WTC11 (cell line): Measurements from ENCODE around the gene OGG1.

ENCODE experiments used
- CTCF ChIP-seq: fragments of 200-600 bp; IDR thresholded peaks from 2 replicates; pipeline ENCODE4 v1.8.0; 2022; ENCODE audit warnings: antibody characterized with exemption
- ZNF423 ChIP-seq: fragments of 250-450 bp; sonication (Bioruptor Pico); IDR thresholded peaks from 2 replicates; pipeline ENCODE4 v2.1.2; 2022; ENCODE audit warnings: mild to moderate bottlenecking, moderate library complexity
- TF ChIP-seq, protein P1 (sequence below): sonication (generic); formaldehyde crosslinking; IDR thresholded peaks from 2 replicates; pipeline ENCODE4 v1.8.0; 2023; ENCODE audit warnings: missing genetic modification reagents
- TF ChIP-seq, protein P2 (sequence below): sonication (generic); formaldehyde crosslinking; IDR thresholded peaks from 2 replicates; pipeline ENCODE4 v1.8.1; 2023; ENCODE audit warnings: mild to moderate bottlenecking, moderate library complexity, missing genetic modification reagents

- TF ChIP-seq, protein P1, sequence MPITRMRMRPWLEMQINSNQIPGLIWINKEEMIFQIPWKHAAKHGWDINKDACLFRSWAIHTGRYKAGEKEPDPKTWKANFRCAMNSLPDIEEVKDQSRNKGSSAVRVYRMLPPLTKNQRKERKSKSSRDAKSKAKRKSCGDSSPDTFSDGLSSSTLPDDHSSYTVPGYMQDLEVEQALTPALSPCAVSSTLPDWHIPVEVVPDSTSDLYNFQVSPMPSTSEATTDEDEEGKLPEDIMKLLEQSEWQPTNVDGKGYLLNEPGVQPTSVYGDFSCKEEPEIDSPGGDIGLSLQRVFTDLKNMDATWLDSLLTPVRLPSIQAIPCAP (CRISPR knock-in tag): no peak
- TF ChIP-seq ZNF423 (CRISPR knock-in tag): no peak
- TF ChIP-seq CTCF: no peak
- TF ChIP-seq, protein P2, sequence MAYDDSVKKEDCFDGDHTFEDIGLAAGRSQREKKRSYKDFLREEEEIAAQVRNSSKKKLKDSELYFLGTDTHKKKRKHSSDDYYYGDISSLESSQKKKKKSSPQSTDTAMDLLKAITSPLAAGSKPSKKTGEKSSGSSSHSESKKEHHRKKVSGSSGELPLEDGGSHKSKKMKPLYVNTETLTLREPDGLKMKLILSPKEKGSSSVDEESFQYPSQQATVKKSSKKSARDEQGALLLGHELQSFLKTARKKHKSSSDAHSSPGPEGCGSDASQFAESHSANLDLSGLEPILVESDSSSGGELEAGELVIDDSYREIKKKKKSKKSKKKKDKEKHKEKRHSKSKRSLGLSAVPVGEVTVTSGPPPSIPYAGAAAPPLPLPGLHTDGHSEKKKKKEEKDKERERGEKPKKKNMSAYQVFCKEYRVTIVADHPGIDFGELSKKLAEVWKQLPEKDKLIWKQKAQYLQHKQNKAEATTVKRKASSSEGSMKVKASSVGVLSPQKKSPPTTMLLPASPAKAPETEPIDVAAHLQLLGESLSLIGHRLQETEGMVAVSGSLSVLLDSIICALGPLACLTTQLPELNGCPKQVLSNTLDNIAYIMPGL: no peak
Measured at GRCh38 chr3:9795207-9795606, 45.5 kb downstream of the OGG1 start.
